Esophagus squamous epithelium (tissue), 4 donors: Measurements from ENCODE around the gene FUT4.

Experiments
- POLR2A ChIP-seq, 4 donors: fragments of 450-650 bp; IDR thresholded peaks; one replicate each; pipeline ENCODE4 v1.6.1; 2017; ENCODE audit warnings: antibody characterized with exemption in 4 of 4, mild to moderate bottlenecking in 4 of 4, moderate library complexity in 3 of 4
- TF ChIP-seq, protein P1 (sequence below), 6 experiments: fragments of 450-650 bp in 4 of 6; fragments of 200-600 bp in 2 of 6; sonication (generic) in 2 of 6; IDR thresholded peaks; one replicate each; pipeline ENCODE4 v1.5.1; 2016 to 2019; ENCODE audit warnings: antibody characterized with exemption in 6 of 6, mild to moderate bottlenecking in 4 of 6, moderate library complexity in 4 of 6

DNA sequence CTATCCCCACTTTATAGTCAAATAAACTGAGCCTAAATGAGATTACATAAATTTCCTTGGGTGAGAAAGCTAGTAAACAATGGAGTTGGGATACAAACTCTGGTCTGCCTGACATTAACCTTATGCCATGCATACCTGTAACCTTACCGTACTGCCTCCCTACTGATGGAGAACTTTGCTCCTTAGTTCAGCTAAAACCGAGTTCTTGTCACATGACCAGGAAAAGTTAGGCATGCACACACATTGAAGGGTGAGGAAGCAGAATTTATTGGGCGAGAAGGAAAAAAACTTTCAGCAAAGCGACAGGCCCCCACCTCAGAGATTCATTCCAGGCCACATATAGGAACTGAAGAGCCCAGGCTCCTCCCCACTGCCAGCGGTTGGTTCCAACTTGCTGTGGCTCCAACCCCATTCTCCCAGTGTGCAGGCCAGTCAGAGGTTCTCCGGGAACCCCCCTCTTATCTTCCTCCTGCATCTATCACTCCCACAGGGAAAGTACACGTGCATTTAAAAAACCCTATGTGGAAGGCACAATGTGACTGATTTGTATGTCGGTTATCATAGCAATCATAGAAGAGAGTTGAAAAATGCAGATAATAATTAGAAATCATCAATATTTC lies 20.2 kb downstream of the FUT4 start:
- no peak for TF ChIP-seq POLR2A (IDR thresholded peaks at IDR 0.05)
- TF ChIP-seq, protein P1, sequence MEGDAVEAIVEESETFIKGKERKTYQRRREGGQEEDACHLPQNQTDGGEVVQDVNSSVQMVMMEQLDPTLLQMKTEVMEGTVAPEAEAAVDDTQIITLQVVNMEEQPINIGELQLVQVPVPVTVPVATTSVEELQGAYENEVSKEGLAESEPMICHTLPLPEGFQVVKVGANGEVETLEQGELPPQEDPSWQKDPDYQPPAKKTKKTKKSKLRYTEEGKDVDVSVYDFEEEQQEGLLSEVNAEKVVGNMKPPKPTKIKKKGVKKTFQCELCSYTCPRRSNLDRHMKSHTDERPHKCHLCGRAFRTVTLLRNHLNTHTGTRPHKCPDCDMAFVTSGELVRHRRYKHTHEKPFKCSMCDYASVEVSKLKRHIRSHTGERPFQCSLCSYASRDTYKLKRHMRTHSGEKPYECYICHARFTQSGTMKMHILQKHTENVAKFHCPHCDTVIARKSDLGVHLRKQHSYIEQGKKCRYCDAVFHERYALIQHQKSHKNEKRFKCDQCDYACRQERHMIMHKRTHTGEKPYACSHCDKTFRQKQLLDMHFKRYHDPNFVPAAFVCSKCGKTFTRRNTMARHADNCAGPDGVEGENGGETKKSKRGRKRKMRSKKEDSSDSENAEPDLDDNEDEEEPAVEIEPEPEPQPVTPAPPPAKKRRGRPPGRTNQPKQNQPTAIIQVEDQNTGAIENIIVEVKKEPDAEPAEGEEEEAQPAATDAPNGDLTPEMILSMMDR (IDR thresholded peaks at IDR 0.05): no peak
